VCaP (cell line): ENCODE measurements around the gene SDF2.

Experiments
- H3K27ac ChIP-seq: fragments of 450-650 bp; 2 replicates; pipeline ENCODE4 v1.5.1; 2017
- TF ChIP-seq, protein P1 (sequence below): fragments of 450-650 bp; conservative IDR thresholded peaks from 2 replicates; pipeline ENCODE4 v1.5.1; 2017; ENCODE audit warnings: mild to moderate bottlenecking, moderate library complexity

SDF2 gene

DNA sequence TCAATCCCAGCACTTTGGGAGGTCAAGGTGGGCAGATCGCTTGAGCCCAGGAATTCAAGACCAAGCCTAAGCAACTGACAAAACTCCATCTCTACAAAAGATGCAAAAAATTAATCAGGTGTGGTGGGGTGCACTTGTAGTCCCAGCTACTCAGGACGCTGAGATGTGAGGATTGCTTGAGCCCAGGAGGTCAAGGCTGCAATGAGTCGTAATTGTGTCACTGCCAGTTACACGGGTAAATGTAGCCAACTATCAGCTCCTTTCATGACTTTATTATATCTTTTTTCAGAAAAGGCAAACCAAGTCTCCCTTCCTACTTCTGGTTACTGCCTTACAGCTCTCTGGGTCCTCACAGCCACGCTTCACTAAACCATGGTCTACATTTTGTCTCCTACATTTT is 4.0 kb downstream of the SDF2 start:
- H3K27ac ChIP-seq: no peak overlapping the region
- TF ChIP-seq, protein P1, sequence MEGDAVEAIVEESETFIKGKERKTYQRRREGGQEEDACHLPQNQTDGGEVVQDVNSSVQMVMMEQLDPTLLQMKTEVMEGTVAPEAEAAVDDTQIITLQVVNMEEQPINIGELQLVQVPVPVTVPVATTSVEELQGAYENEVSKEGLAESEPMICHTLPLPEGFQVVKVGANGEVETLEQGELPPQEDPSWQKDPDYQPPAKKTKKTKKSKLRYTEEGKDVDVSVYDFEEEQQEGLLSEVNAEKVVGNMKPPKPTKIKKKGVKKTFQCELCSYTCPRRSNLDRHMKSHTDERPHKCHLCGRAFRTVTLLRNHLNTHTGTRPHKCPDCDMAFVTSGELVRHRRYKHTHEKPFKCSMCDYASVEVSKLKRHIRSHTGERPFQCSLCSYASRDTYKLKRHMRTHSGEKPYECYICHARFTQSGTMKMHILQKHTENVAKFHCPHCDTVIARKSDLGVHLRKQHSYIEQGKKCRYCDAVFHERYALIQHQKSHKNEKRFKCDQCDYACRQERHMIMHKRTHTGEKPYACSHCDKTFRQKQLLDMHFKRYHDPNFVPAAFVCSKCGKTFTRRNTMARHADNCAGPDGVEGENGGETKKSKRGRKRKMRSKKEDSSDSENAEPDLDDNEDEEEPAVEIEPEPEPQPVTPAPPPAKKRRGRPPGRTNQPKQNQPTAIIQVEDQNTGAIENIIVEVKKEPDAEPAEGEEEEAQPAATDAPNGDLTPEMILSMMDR: no peak

DNA sequence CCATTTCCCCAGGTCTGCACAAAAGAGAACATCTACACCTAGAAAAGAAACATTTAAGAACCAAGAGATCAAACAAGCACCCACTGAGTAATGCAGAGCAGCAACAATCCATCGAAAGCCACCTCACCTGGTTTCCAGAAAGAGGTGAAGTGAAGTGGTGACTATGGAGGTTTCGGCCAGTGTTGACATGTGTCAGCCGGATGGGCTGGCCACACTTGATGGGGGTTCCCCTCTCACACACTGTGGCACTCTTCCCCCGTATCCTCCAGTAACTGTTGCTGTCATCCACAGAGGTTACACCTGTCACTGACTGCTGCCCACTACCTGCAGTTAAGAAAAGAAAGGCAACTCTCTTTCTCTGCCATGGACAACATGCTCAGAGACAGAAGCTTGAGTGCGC is 6.5 kb downstream of the SDF2 start:
- H3K27ac ChIP-seq: no peak overlapping the region
- TF ChIP-seq, protein P1: no peak

DNA sequence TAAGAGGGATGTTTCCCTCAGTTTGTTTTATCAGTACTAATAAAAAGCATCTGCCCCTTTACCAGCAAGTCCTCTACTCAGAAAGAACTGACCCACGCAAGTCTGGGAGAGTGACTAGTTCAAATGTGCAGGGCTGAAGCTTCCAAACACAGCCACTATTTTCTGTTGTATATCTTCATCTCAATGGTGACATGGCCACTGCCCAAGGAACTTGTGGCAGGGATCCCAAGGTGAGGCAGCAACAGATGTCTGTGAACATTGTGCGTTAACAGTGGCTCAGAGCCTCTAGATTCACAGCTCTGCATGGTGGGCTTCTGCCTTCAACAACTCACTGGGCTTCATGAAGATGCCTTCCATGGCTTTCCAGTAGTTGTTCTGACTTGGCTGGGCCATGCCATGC is 13.0 kb downstream of the SDF2 start:
- TF ChIP-seq, protein P1: no peak
- H3K27ac ChIP-seq: no peak overlapping the region

GRCh38 chr17:28646039-28646754 is 15.5 kb downstream of the SDF2 start:
- peak overlapping the region; percentile 93 for H3K27ac ChIP-seq
- TF ChIP-seq, protein P1: no peak

- H3K27ac ChIP-seq: peak overlapping the region; percentile 93
- TF ChIP-seq, protein P1: no peak
Measured at GRCh38 chr17:28645576-28645939, 16.1 kb downstream of the SDF2 start.

DNA sequence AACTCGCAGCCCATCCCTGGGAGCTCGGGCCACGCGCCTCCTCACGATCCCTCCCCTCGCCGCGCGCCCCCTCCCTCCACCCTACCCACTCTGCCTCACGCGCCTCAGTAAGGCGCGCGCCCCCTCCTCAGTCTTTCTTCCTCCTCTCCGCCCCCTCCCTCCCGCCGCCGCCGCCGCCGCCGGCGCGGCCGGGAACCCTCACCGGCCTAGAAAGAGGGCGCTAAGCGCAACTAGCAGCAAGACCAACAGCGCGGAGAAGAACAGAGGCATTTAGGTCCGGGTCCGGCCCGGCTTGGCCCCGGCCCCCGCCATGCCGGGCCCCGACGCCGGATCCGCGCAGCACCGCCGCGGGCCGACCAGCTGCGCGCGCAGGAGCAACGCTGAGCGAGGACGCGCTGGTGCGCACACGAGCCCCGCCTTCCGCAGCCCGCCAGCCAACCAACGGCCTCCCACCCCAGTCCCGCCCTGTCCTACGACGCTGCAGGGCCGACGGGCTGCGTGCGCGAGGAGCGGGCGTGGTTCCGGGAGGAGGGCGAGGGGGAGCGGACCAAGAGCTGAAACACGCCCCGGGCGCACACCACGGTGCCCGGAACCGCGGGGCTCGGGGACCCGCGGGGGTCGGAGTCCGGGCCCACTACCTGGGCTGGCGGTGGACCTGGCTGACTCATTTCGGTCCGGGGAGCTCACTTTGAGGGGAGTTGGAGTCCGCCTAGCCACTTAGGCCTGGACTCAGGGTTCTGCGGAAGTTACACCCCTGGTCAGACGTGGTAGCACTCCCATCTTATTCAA is 16.7 kb downstream of the SDF2 start, which contains the start of gene BLTP2:
Gene BLTP2, minus strand, starts transcription at position 372 of the 789 bp plus-strand sequence. Its CDS starts 102 bp downstream, at position 270.
- peak within 1 kb of the TSS; percentile 93 for H3K27ac ChIP-seq
- TF ChIP-seq, protein P1: no peak

DNA sequence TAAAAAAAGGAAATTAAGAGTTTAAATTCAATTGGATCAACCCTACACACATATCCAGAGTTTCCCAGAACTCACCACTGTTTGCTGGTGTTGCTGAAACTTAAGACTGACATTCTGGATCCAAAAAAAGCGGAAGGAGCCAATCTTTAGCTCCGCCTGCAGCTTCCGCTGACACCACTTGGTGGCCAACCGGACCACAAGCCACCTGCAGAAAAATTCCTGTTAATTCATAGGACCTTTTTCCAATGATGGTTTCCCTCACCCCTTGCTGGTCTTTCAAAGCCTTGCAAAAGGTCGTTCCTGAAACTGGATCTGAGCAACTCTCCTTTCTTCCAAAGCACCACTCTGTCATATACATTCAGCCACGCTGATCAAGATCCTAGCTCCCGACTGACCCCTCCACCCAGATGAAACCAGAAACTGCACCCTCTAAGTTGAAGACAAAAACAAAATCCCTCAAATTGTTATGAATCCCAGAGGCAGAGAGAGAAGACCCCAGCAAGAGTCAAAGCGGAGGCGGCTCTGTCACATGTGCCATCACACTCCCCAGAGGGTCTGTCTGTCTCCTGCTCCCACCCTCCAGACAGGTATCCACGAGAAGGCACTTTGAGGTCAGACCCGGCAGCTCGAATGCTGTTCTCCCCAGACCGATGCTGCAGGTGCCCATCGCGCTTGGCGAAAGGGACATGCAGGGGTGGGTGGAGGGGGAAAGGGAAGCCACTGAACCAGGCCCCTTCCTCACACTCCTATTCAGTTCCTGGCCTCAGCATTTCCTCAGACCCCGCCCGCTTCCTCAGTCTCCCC is 17.5 kb downstream of the SDF2 start:
- TF ChIP-seq, protein P1: peak; percentile 73
- H3K27ac ChIP-seq: peak overlapping the region; percentile 93
